Stimulated activated CD8-positive, alpha-beta memory T cell treated with anti-CD3 and anti-CD28 coated beads, Interleukin-15, amount 100 ng/mL, for 4 hours (primary cell): Measurements from ENCODE around the gene VASP.
A peak's percentile ranks its signal among the peaks of the same experiment; 100 is the strongest.

ENCODE experiments used
- DNase-seq, 2 donors: peaks; one replicate each; pipeline ENCODE4 v3.0.0-alpha.2; 2020; ENCODE audit warnings: low read depth in 2 of 2

VASP gene

GRCh38 chr19:45506989-45507871 lies at the start of gene VASP:
TSS of gene VASP (plus strand) at chr19:45507479. CDS start at chr19:45507772, 293 bp downstream.
- peak; percentile 85 to 87 for DNase-seq

- no peak for DNase-seq
Measured at GRCh38 chr19:45457776-45458175, 49.5 kb upstream of the VASP start.

GRCh38 chr19:45460807-45461347 lies 46.4 kb upstream of the VASP start:
- no peak for DNase-seq

GRCh38 chr19:45462174-45462573 lies 45.1 kb upstream of the VASP start:
- no peak for DNase-seq

- DNase-seq: no peak
Measured at GRCh38 chr19:45463241-45463640, 44.0 kb upstream of the VASP start.

- no peak for DNase-seq
Measured at GRCh38 chr19:45464274-45464673, 43.0 kb upstream of the VASP start.

GRCh38 chr19:45464852-45465441 lies 42.3 kb upstream of the VASP start:
- DNase-seq: no peak

GRCh38 chr19:45467115-45467455 lies 40.2 kb upstream of the VASP start:
- DNase-seq: no peak

- peak; percentile 87 to 91 for DNase-seq
Measured at GRCh38 chr19:45467456-45468158, 39.7 kb upstream of the VASP start, which contains the start of gene FOSB. TSS of gene FOSB (plus strand) at chr19:45467996. CDS start at chr19:45468587, 591 bp downstream.

GRCh38 chr19:45468159-45468651 lies 39.1 kb upstream of the VASP start:
- DNase-seq: peak in 1 of 2 donors; percentile 18

- no peak for DNase-seq
Measured at GRCh38 chr19:45468803-45469131, 38.5 kb upstream of the VASP start.

GRCh38 chr19:45469132-45469944 lies 37.9 kb upstream of the VASP start:
- DNase-seq: peak; percentile 86 to 87

- no peak for DNase-seq
Measured at GRCh38 chr19:45469945-45470761, 37.1 kb upstream of the VASP start.

- no peak for DNase-seq
Measured at GRCh38 chr19:45470762-45471081, 36.6 kb upstream of the VASP start.

- DNase-seq: no peak
Measured at GRCh38 chr19:45471111-45471930, 36.0 kb upstream of the VASP start.

- DNase-seq: no peak
Measured at GRCh38 chr19:45471931-45472562, 35.2 kb upstream of the VASP start.

- no peak for DNase-seq
Measured at GRCh38 chr19:45472563-45473366, 34.5 kb upstream of the VASP start.

- DNase-seq: no peak
Measured at GRCh38 chr19:45473367-45473681, 34.0 kb upstream of the VASP start.
